ENCODE data around the gene GSE1.

Gene GSE1

DNA sequence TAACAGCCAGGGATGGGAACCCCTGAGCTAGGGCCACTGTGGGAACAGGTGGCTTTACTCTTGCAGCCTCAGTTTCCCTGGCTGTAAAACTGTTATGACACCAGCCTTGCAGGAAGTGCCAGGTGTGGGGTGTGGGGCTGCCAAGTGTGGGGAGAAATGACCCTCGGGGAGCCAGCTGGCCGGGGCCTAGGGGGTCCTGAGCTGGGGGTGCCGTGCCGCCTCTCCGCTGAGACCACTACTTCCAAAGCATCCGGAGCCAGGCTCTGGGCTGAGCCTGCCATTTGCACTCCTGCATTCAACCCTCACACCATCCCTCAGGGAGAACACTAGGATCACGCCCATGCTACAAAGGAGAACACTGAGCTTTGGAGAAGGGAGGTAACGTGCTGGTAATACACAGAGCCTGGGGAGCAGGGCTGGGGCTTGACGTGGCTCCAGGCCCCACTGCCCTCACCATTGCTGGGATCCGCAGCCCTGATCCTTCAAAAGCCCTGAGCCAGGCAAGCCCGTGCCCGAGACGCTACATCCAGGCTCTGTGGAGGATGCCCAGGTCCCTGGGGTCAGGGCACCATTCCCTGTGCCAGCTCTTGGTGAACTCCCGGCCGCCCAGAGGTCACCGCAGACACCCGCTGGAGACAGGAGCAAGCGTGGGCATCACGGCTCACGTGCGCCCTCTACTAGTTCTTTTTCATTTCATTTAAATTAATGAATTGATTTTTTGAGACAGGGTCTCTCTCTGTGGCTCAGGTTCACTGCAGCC lies 104.5 kb downstream of the GSE1 start:
- H3K27ac ChIP-seq = no peak overlapping the region
- peaks cover 16% of the 10 kb centered on the region for H3K27me3 ChIP-seq
- no peaks in the 10 kb centered on the region for H3K36me3 ChIP-seq
- no peaks in the 10 kb centered on the region for H3K9me3 ChIP-seq
- H3K4me1 ChIP-seq (ENCODE audit: control insufficient read depth in 1 of 2, insufficient read depth in 1 of 2, low read depth in 1 of 2, low read length in 1 of 2) = peaks cover 6 to 8% of the 10 kb centered on the region in 2 experiments
- TF ChIP-seq, protein P1, sequence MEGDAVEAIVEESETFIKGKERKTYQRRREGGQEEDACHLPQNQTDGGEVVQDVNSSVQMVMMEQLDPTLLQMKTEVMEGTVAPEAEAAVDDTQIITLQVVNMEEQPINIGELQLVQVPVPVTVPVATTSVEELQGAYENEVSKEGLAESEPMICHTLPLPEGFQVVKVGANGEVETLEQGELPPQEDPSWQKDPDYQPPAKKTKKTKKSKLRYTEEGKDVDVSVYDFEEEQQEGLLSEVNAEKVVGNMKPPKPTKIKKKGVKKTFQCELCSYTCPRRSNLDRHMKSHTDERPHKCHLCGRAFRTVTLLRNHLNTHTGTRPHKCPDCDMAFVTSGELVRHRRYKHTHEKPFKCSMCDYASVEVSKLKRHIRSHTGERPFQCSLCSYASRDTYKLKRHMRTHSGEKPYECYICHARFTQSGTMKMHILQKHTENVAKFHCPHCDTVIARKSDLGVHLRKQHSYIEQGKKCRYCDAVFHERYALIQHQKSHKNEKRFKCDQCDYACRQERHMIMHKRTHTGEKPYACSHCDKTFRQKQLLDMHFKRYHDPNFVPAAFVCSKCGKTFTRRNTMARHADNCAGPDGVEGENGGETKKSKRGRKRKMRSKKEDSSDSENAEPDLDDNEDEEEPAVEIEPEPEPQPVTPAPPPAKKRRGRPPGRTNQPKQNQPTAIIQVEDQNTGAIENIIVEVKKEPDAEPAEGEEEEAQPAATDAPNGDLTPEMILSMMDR (IDR thresholded peaks at IDR 0.05) = peak; percentile 46
- H3K4me3 ChIP-seq (ENCODE audit: low read depth in 1 of 2, low read length in 1 of 2) = no peak overlapping the region

DNA sequence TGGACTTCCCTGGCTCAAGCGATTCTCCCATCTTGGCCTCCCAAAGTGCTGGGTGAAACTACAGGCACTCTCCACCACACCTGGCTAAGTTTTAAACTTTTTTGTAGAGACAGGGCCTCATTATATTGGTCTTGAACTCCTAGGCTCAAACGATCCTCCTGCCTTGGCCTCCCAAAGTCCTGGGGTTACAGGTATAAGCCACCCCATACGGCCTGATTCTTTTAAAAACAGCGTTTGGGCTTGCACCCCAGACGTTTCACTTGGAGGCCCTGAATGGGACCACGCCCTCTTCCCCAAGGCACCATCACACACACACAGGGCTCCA lies 105.0 kb downstream of the GSE1 start:
- Histone ChIP-seq H3K4me1 (ENCODE audit: control insufficient read depth in 1 of 2, insufficient read depth in 1 of 2, low read depth in 1 of 2, low read length in 1 of 2) (peaks cover 6 to 8% of the 10 kb centered on the region in 2 experiments), H3K27ac (no peak overlapping the region), H3K9me3 (no peaks in the 10 kb centered on the region), H3K27me3 (peaks cover 16% of the 10 kb centered on the region), H3K36me3 (no peaks in the 10 kb centered on the region), H3K4me3 (ENCODE audit: low read depth in 1 of 2, low read length in 1 of 2) (no peak overlapping the region)
- TF ChIP-seq, protein P1 (IDR thresholded peaks at IDR 0.05) = no peak

DNA sequence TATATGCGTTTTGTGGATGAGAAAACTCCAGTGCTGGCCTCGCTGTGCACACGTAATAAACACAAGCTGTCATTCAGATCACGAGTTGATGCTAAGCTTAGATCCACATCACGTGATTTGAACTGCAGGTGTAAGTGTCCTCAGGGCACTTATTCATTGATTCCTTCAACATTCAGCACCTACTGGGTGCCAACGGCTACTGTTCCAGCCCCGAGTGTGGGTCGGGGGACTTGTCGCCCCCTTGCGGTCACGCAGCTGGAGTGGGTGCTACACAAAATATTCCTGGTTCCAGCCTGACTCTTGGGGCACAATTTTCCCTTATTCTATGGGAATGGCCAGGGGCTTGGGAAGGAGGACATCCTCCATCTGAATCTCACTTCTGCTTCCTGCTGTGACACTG lies 105.6 kb downstream of the GSE1 start:
- TF ChIP-seq, protein P1 (IDR thresholded peaks at IDR 0.05) = no peak
- Histone ChIP-seq H3K36me3 (no peaks in the 10 kb centered on the region), H3K4me3 (ENCODE audit: low read depth in 1 of 2, low read length in 1 of 2) (no peak overlapping the region), H3K27me3 (peaks cover 16% of the 10 kb centered on the region), H3K27ac (no peak overlapping the region), H3K4me1 (ENCODE audit: control insufficient read depth in 1 of 2, insufficient read depth in 1 of 2, low read depth in 1 of 2, low read length in 1 of 2) (peaks cover 6 to 8% of the 10 kb centered on the region in 2 experiments), H3K9me3 (no peaks in the 10 kb centered on the region)

DNA sequence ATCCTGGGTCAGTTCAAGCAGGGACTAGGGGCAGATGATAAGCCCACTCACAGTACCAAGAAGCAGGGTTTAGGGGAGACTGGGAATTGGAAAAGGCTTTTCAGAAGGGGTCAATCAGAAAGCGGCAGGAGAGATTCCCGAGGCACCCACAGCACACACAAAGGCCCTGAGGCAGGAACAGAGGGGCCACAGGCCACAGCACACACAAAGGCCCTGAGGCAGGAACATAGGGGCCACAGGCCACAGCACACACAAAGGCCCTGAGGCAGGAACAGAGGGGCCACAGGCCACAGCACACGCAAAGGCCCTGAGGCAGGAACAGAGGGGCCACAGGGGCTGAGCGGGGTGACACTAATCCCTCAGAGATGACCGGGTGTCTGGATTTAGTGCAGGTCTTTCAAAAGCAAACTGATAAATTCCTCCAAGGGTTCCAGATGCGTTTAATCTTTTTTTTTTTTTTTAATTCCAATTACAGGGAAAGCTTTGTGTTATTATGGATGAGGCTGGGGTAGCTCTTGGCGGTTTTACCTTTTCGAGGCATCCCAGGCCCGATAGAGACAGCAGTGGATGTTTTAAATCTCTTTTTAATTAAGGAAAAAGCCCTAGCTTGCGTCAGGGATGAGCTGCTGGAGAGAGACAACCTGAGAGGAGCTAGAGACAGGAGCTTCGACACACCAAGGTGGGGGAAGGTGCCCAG lies 106.6 kb downstream of the GSE1 start:
- Histone ChIP-seq H3K4me3 (ENCODE audit: low read depth in 1 of 2, low read length in 1 of 2) (no peak overlapping the region), H3K4me1 (ENCODE audit: control insufficient read depth in 1 of 2, insufficient read depth in 1 of 2, low read depth in 1 of 2, low read length in 1 of 2) (peaks cover 6 to 8% of the 10 kb centered on the region in 2 experiments), H3K27ac (no peak overlapping the region), H3K27me3 (peaks cover 16% of the 10 kb centered on the region), H3K36me3 (no peaks in the 10 kb centered on the region), H3K9me3 (no peaks in the 10 kb centered on the region)
- TF ChIP-seq, protein P1 (IDR thresholded peaks at IDR 0.05) = no peak

DNA sequence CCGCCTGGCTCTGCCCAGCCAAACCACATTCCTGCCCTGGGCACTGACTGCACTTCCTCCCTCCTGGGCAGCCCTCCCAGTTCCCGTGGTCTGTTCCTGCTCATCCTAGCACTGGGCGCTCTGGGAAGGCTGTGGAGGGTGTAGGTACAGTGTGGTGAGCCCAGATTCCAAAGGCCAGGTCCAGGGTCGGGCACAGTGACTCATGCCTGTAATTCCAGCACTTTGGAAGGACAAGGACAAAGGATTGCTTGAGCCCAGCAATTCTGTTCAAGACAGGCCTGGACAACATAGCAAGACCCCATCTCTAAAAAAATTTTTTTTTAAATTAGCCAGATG lies 107.1 kb downstream of the GSE1 start:
- Histone ChIP-seq H3K4me1 (ENCODE audit: control insufficient read depth in 1 of 2, insufficient read depth in 1 of 2, low read depth in 1 of 2, low read length in 1 of 2) (peaks cover 6 to 8% of the 10 kb centered on the region in 2 experiments), H3K9me3 (no peaks in the 10 kb centered on the region), H3K4me3 (ENCODE audit: low read depth in 1 of 2, low read length in 1 of 2) (no peak overlapping the region), H3K27me3 (peaks cover 15% of the 10 kb centered on the region), H3K36me3 (no peaks in the 10 kb centered on the region), H3K27ac (no peak overlapping the region)
- TF ChIP-seq, protein P1 (IDR thresholded peaks at IDR 0.05) = no peak

Measured in neutrophil (primary cell).